Measurements from ENCODE around the gene ACTL10. TPM values are rescaled to one million over a fixed set of nuclear protein-coding genes. Genes with fewer than 3 reads are reported as not detected.

Gene ACTL10
- total RNA-seq, 1 donor from 2014 or later = not detected

GRCh38 chr20:33686100-33686983 lies 19.6 kb downstream of the ACTL10 start, which contains the start of gene E2F1:
E2F1 (minus strand) TSS chr20:33686385; CDS start chr20:33686264, 121 bp downstream.
- peaks cover 7% of the 10 kb centered on the region for H3K4me1 Mint-ChIP-seq (ENCODE audit: unreplicated experiment)
- H3K4me3 Mint-ChIP-seq (ENCODE audit: unreplicated experiment) = peak within 1 kb of the TSS; percentile 83
- peak within 1 kb of the TSS; percentile 40 for H3K27ac Mint-ChIP-seq (ENCODE audit: unreplicated experiment)
- H3K27me3 Mint-ChIP-seq (ENCODE audit: unreplicated experiment) = peaks cover 1% of the 10 kb centered on the region
- no peaks in the 10 kb centered on the region for H3K9me3 Mint-ChIP-seq (ENCODE audit: unreplicated experiment)
- TF ChIP-seq CTCF (IDR thresholded peaks at IDR 0.05; ENCODE audit: unreplicated experiment) = peak; percentile 34
- DNase-seq (ENCODE audit: low spot score) = peak; percentile 98
- H3K36me3 Mint-ChIP-seq (ENCODE audit: low read depth, unreplicated experiment) = no peaks in the 10 kb centered on the region

GRCh38 chr20:33686984-33687366 lies 20.2 kb downstream of the ACTL10 start:
- Mint-ChIP-seq H3K36me3 (ENCODE audit: low read depth, unreplicated experiment) (no peaks in the 10 kb centered on the region), H3K4me3 (ENCODE audit: unreplicated experiment) (peak overlapping the region; percentile 79), H3K4me1 (ENCODE audit: unreplicated experiment) (peaks cover 7% of the 10 kb centered on the region), H3K27me3 (ENCODE audit: unreplicated experiment) (peaks cover 3% of the 10 kb centered on the region), H3K27ac (ENCODE audit: unreplicated experiment) (peak overlapping the region; percentile 40), H3K9me3 (ENCODE audit: unreplicated experiment) (no peaks in the 10 kb centered on the region)
- TF ChIP-seq CTCF (IDR thresholded peaks at IDR 0.05; ENCODE audit: unreplicated experiment) = no peak
- no peak for DNase-seq (ENCODE audit: low spot score)

- no peak for DNase-seq (ENCODE audit: low spot score)
These were observed 20.7 kb downstream of the ACTL10 start for GRCh38 chr20:33687370-33687915.

GRCh38 chr20:33687993-33688937 lies 21.5 kb downstream of the ACTL10 start:
- H3K27ac Mint-ChIP-seq (ENCODE audit: unreplicated experiment) = no peak overlapping the region

More at GRCh38 chr20:33687370-33687915, 20.7 kb downstream of the ACTL10 start:
- peaks cover 3% of the 10 kb centered on the region for H3K27me3 Mint-ChIP-seq (ENCODE audit: unreplicated experiment)
- H3K9me3 Mint-ChIP-seq (ENCODE audit: unreplicated experiment) = no peaks in the 10 kb centered on the region
- no peak overlapping the region for H3K27ac Mint-ChIP-seq (ENCODE audit: unreplicated experiment)
- peaks cover 7% of the 10 kb centered on the region for H3K4me1 Mint-ChIP-seq (ENCODE audit: unreplicated experiment)
- H3K4me3 Mint-ChIP-seq (ENCODE audit: unreplicated experiment) = no peak overlapping the region
- H3K36me3 Mint-ChIP-seq (ENCODE audit: low read depth, unreplicated experiment) = no peaks in the 10 kb centered on the region
- no peak for TF ChIP-seq CTCF (IDR thresholded peaks at IDR 0.05; ENCODE audit: unreplicated experiment)

More at GRCh38 chr20:33687993-33688937, 21.5 kb downstream of the ACTL10 start:
- no peak for DNase-seq (ENCODE audit: low spot score)
- H3K27me3 Mint-ChIP-seq (ENCODE audit: unreplicated experiment) = peaks cover 3% of the 10 kb centered on the region
- TF ChIP-seq CTCF (IDR thresholded peaks at IDR 0.05; ENCODE audit: unreplicated experiment) = no peak
- H3K4me1 Mint-ChIP-seq (ENCODE audit: unreplicated experiment) = peaks cover 7% of the 10 kb centered on the region
- H3K36me3 Mint-ChIP-seq (ENCODE audit: low read depth, unreplicated experiment) = no peaks in the 10 kb centered on the region
- no peaks in the 10 kb centered on the region for H3K9me3 Mint-ChIP-seq (ENCODE audit: unreplicated experiment)
- no peak overlapping the region for H3K4me3 Mint-ChIP-seq (ENCODE audit: unreplicated experiment)

Data from endothelial cell (in vitro differentiated cells).